ENCODE measurements around the gene ZNF462. TPM values are rescaled to one million over a fixed set of nuclear protein-coding genes. Genes with fewer than 3 reads are reported as not detected.

Gene ZNF462
- total RNA-seq, 1 experiment from 2014 or later: 121 TPM

DNA sequence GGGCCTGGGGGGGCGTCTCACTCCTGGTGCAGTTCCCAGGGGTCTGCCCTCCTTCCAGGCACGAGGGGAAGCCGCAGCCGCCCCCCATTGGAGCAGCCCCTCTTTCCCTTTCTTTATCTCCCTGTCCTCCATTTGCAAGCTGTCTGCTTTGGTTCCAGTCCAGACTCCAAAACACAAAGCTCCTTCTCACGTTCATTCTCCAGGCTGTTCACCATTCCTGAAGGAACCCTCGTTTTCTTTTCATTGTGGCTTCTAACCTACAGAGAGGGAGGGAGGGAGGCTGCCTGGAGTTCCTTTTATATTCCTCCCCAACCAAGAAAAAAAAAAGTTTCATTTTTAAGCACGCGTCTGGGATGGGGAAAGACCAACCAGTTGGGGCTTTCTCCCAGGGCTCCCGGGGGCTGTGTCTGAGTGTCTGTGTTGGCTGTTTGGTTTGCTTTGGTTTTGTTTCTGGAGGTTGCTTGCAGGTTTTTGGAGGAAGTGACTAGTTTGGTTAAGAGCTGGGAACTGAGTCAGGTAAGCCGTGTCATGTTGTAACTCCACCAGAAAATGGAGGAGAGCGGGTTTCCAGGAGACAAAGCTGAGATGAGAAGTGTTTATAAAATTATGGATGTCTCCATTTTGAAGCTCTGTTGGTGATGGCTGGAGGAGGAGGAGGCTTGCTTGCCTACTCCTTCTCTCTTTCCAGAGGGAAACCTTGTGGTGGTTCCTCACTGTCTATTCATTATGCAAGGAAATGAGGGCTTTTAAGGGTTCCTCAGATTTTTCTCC is 1.6 kb downstream of the ZNF462 start:
- Mint-ChIP-seq H3K4me3 (peak overlapping the region; percentile 99), H3K9me3 (peaks cover 3% of the 10 kb centered on the region; the same call in 1 of the 2 replicates), H3K27me3 (ENCODE audit: low read depth) (no peaks in the 10 kb centered on the region), H3K27ac (peak overlapping the region; percentile 90), H3K36me3 (peaks cover 38% of the 10 kb centered on the region), H3K4me1 (peaks cover 54% of the 10 kb centered on the region)
- TF ChIP-seq, protein P1, sequence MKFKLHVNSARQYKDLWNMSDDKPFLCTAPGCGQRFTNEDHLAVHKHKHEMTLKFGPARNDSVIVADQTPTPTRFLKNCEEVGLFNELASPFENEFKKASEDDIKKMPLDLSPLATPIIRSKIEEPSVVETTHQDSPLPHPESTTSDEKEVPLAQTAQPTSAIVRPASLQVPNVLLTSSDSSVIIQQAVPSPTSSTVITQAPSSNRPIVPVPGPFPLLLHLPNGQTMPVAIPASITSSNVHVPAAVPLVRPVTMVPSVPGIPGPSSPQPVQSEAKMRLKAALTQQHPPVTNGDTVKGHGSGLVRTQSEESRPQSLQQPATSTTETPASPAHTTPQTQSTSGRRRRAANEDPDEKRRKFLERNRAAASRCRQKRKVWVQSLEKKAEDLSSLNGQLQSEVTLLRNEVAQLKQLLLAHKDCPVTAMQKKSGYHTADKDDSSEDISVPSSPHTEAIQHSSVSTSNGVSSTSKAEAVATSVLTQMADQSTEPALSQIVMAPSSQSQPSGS (CRISPR knock-in tag; IDR thresholded peaks at IDR 0.05; ENCODE audit: borderline replicate concordance, low read depth): no peak
- no peak for TF ChIP-seq ZNF396 (CRISPR knock-in tag; IDR thresholded peaks at IDR 0.05; ENCODE audit: borderline replicate concordance)
- ChIA-PET CTCF (interaction anchor here (1.4 to 2.1 kb wide), 2 partner anchors 14 to 24 kb away, joined by 3 to 6 read pairs; no protein-coding TSS in a partner anchor), POLR2A (interaction anchor here (0.7 to 1.7 kb wide), 7 partner anchors 14 to 580 kb away, joined by 3 to 8 read pairs (median 6); no protein-coding TSS in a partner anchor)
- no peak for DNase-seq (ENCODE audit: low spot score)
- ATAC-seq: no peak

DNA sequence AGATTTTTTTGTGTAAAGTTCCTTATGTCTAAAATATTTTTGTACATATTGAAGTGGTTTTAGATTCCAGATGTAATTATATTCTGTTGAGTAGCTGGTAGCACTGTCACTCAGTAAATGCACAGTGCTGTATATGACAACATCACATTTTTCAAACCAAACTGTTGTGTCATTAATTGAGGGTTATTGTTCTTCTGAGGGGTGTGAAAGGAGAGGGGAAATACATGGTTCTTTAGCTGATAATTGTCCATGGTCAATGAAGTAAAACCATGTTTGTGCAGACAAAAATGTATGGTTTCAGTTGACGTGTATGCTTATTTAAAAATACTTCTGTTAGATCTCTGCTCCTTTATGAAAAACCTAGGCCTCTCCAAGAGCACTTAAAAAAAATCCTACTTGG is 3.3 kb downstream of the ZNF462 start:
- POLR2A ChIA-PET: no interaction called here
- TF ChIP-seq E2F4 (CRISPR knock-in tag; IDR thresholded peaks at IDR 0.05; ENCODE audit: borderline replicate concordance, low read depth) (no peak), IRF1 (CRISPR knock-in tag; IDR thresholded peaks at IDR 0.05) (no peak)
- TF ChIP-seq, protein P2, sequence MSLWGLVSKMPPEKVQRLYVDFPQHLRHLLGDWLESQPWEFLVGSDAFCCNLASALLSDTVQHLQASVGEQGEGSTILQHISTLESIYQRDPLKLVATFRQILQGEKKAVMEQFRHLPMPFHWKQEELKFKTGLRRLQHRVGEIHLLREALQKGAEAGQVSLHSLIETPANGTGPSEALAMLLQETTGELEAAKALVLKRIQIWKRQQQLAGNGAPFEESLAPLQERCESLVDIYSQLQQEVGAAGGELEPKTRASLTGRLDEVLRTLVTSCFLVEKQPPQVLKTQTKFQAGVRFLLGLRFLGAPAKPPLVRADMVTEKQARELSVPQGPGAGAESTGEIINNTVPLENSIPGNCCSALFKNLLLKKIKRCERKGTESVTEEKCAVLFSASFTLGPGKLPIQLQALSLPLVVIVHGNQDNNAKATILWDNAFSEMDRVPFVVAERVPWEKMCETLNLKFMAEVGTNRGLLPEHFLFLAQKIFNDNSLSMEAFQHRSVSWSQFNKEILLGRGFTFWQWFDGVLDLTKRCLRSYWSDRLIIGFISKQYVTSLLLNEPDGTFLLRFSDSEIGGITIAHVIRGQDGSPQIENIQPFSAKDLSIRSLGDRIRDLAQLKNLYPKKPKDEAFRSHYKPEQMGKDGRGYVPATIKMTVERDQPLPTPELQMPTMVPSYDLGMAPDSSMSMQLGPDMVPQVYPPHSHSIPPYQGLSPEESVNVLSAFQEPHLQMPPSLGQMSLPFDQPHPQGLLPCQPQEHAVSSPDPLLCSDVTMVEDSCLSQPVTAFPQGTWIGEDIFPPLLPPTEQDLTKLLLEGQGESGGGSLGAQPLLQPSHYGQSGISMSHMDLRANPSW (CRISPR knock-in tag; conservative IDR thresholded peaks at IDR 0.05; ENCODE audit: low read depth): no peak
- TF ChIP-seq, protein P3, sequence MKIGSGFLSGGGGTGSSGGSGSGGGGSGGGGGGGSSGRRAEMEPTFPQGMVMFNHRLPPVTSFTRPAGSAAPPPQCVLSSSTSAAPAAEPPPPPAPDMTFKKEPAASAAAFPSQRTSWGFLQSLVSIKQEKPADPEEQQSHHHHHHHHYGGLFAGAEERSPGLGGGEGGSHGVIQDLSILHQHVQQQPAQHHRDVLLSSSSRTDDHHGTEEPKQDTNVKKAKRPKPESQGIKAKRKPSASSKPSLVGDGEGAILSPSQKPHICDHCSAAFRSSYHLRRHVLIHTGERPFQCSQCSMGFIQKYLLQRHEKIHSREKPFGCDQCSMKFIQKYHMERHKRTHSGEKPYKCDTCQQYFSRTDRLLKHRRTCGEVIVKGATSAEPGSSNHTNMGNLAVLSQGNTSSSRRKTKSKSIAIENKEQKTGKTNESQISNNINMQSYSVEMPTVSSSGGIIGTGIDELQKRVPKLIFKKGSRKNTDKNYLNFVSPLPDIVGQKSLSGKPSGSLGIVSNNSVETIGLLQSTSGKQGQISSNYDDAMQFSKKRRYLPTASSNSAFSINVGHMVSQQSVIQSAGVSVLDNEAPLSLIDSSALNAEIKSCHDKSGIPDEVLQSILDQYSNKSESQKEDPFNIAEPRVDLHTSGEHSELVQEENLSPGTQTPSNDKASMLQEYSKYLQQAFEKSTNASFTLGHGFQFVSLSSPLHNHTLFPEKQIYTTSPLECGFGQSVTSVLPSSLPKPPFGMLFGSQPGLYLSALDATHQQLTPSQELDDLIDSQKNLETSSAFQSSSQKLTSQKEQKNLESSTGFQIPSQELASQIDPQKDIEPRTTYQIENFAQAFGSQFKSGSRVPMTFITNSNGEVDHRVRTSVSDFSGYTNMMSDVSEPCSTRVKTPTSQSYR (CRISPR knock-in tag; IDR thresholded peaks at IDR 0.05): no peak
- H3K27me3 Mint-ChIP-seq (ENCODE audit: low read depth): no peaks in the 10 kb centered on the region
- 0 out of 2 replicates have a peak overlapping the region, but pooled peaks have one; percentile 25 for H3K27ac Mint-ChIP-seq
- peaks cover 69% of the 10 kb centered on the region for H3K4me1 Mint-ChIP-seq
- H3K4me3 Mint-ChIP-seq: peak overlapping the region; percentile 99
- peaks cover 3% of the 10 kb centered on the region; the same call in 1 of the 2 replicates for H3K9me3 Mint-ChIP-seq
- H3K36me3 Mint-ChIP-seq: peaks cover 38% of the 10 kb centered on the region
- DNase-seq (ENCODE audit: low spot score) (no peak), ATAC-seq (no peak)
- CTCF ChIA-PET: no interaction called here

DNA sequence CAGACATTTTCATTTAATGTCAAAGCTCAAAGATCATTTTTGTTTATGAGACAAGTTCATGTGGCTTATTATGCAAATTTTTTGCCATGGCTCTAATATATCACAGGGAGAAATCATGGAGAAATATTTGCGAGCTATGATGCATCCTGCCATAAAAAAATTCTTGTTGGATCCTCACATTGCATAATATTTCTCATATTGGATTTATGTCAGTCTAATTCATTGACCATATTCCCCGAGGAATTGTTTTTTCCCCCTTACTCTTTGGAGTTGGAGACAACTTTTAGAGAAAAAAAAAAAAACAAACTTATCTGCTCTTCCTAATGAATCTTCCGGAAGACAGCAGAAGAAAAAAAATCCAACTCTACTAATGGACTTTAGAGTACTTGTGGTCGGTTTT is 4.3 kb downstream of the ZNF462 start:
- no peaks in the 10 kb centered on the region for H3K27me3 Mint-ChIP-seq (ENCODE audit: low read depth)
- peaks cover 38% of the 10 kb centered on the region for H3K36me3 Mint-ChIP-seq
- CTCF ChIA-PET: interaction anchor here (1.0 kb wide), 1 partner anchor 291 kb away, joined by 3 read pairs; no protein-coding TSS in a partner anchor
- peaks cover 3% of the 10 kb centered on the region; the same call in 1 of the 2 replicates for H3K9me3 Mint-ChIP-seq
- ATAC-seq (no peak), DNase-seq (ENCODE audit: low spot score) (no peak)
- peak overlapping the region; percentile 99; the same call in 1 of the 2 replicates for H3K4me3 Mint-ChIP-seq
- POLR2A ChIA-PET: no interaction called here
- H3K27ac Mint-ChIP-seq: no peak overlapping the region
- H3K4me1 Mint-ChIP-seq: peaks cover 79% of the 10 kb centered on the region
- no peak for TF ChIP-seq NR3C1 (CRISPR knock-in tag; conservative IDR thresholded peaks at IDR 0.05; ENCODE audit: low read depth)
- TF ChIP-seq E2F5 (CRISPR knock-in tag; IDR thresholded peaks at IDR 0.05): no peak
- no peak for TF ChIP-seq MXD4 (CRISPR knock-in tag; IDR thresholded peaks at IDR 0.05; ENCODE audit: borderline replicate concordance)
- TF ChIP-seq NFE2L1 (CRISPR knock-in tag; IDR thresholded peaks at IDR 0.05): no peak
- TF ChIP-seq, protein P4, sequence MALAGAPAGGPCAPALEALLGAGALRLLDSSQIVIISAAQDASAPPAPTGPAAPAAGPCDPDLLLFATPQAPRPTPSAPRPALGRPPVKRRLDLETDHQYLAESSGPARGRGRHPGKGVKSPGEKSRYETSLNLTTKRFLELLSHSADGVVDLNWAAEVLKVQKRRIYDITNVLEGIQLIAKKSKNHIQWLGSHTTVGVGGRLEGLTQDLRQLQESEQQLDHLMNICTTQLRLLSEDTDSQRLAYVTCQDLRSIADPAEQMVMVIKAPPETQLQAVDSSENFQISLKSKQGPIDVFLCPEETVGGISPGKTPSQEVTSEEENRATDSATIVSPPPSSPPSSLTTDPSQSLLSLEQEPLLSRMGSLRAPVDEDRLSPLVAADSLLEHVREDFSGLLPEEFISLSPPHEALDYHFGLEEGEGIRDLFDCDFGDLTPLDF (CRISPR knock-in tag; IDR thresholded peaks at IDR 0.05): no peak
- no peak for TF ChIP-seq GABPB1 (CRISPR knock-in tag; IDR thresholded peaks at IDR 0.05)
- no peak for TF ChIP-seq HMGA2 (CRISPR knock-in tag; IDR thresholded peaks at IDR 0.05)
- TF ChIP-seq AFF4 (CRISPR knock-in tag; IDR thresholded peaks at IDR 0.05; ENCODE audit: borderline replicate concordance): no peak
